Endothelial cell of umbilical vein (primary cell): Measurements from ENCODE around the gene SMARCC2. TPM values are rescaled to one million over a fixed set of nuclear protein-coding genes. Genes with fewer than 3 reads are reported as not detected.

Experiments used
- BruUV-seq: library from RNA; stranded (reverse); fragments of 400-500 nt; replicated peaks from 2 replicates; lab custom pipeline; 2021; lab: Mats Ljungman, UMichigan
- CTCF ChIA-PET: fragments of 300-600, 350-600 bp; sonication (Branson Sonifier 250); formaldehyde crosslinking; loops from one replicate; lab custom pipeline; 2021; ENCODE audit warnings: antibody characterized with exemption, inconsistent platforms; lab: Charles Lee
- POLR2A ChIA-PET: fragments of 300-600, 350-600 bp; sonication (Branson Sonifier 250); formaldehyde crosslinking; loops from one replicate; lab custom pipeline; 2021; ENCODE audit warnings: antibody characterized with exemption, inconsistent platforms; lab: Charles Lee
- DNase-seq: peaks from one replicate; pipeline ENCODE4 v3.0.0-alpha.2; 2011; ENCODE audit warnings: low read depth, low spot score
- FAIRE-seq: peaks from 2 replicates; lab custom pipeline; 2011; peaks lifted over from hg19 to GRCh38; lab: Jason Lieb, UNC
- H2AFZ ChIP-seq: 2 replicates; pipeline ENCODE4 v1.6.0; 2012; ENCODE audit warnings: low read depth, low read length, control low read depth, inconsistent platforms
- H3K27ac ChIP-seq: 2 replicates; pipeline ENCODE4 v1.5.1; 2011; ENCODE audit warnings: low read depth, mild to moderate bottlenecking, control low read depth, low read length, moderate library complexity; ENCODE audit not compliant: insufficient read depth
- H3K27me3 ChIP-seq, 2 experiments: 2 replicates each; pipeline versions ENCODE4 v1.6.0 to v1.6.1; 2011; ENCODE audit warnings: low read length in 2 of 2, mixed read lengths in 1 of 2; ENCODE audit not compliant: control insufficient read depth in 2 of 2, insufficient read depth in 2 of 2
- H3K36me3 ChIP-seq, 2 experiments: 2 replicates in 1 of 2; 3 replicates in 1 of 2; pipeline ENCODE4 v1.5.1; 2011; ENCODE audit warnings: low read length in 2 of 2, mild to moderate bottlenecking in 1 of 2, moderate library complexity in 1 of 2; ENCODE audit not compliant: control insufficient read depth in 2 of 2, insufficient read depth in 2 of 2; ENCODE audit errors: extremely low read depth in 1 of 2
- H3K4me1 ChIP-seq: 3 replicates; pipeline ENCODE4 v1.5.1; 2011; ENCODE audit warnings: mild to moderate bottlenecking, low read length; ENCODE audit not compliant: control insufficient read depth, insufficient read depth; ENCODE audit errors: extremely low read depth
- H3K4me2 ChIP-seq: 2 replicates; pipeline ENCODE4 v1.6.1; 2011; ENCODE audit warnings: low read length, control low read depth, mixed read lengths; ENCODE audit not compliant: insufficient read depth
- H3K4me3 ChIP-seq, 3 experiments: fragments of 200-600 bp in 1 of 3; sonication (generic), shearing (Covaris generic) in 1 of 3; replicated peaks in 1 of 3; 2 replicates each; pipeline ENCODE4 v1.5.1; 2011 to 2016; ENCODE audit warnings: control low read depth in 3 of 3, low read length in 3 of 3, mild to moderate bottlenecking in 2 of 3, inconsistent platforms in 1 of 3, low read depth in 1 of 3, moderate library complexity in 1 of 3; ENCODE audit not compliant: insufficient read depth in 1 of 3
- H3K79me2 ChIP-seq: 2 replicates; pipeline ENCODE4 v1.6.0; 2012; ENCODE audit warnings: low read length, inconsistent platforms; ENCODE audit not compliant: control insufficient read depth, insufficient read depth
- H3K9ac ChIP-seq: replicated peaks from 2 replicates; pipeline ENCODE3; 2011; ENCODE audit warnings: low read length, control low read depth; ENCODE audit not compliant: insufficient read depth; ENCODE audit errors: extremely low read depth
- H3K9me1 ChIP-seq: replicated peaks from 3 replicates; pipeline ENCODE4 v1.6.0; 2011; ENCODE audit warnings: mild to moderate bottlenecking, low read length; ENCODE audit not compliant: control insufficient read depth, insufficient read depth; ENCODE audit errors: extremely low read depth
- H3K9me3 ChIP-seq: replicated peaks from 2 replicates; pipeline ENCODE4 v1.5.1; 2012; ENCODE audit warnings: low read length, inconsistent platforms; ENCODE audit not compliant: control insufficient read depth, insufficient read depth
- H4K20me1 ChIP-seq: replicated peaks from 2 replicates; pipeline ENCODE3; 2011; ENCODE audit warnings: mild to moderate bottlenecking, low read length; ENCODE audit not compliant: control insufficient read depth, insufficient read depth; ENCODE audit errors: extremely low read depth
- EZH2 ChIP-seq: IDR thresholded peaks from 2 replicates; pipeline ENCODE4 v1.6.1; 2012; ENCODE audit warnings: borderline replicate concordance, low read depth, mild to moderate bottlenecking, moderate library complexity, low read length, inconsistent platforms; ENCODE audit not compliant: severe bottlenecking
- FOS ChIP-seq: IDR thresholded peaks from 2 replicates; pipeline ENCODE4 v1.6.1; 2011; ENCODE audit warnings: mild to moderate bottlenecking, low read length, moderate library complexity, borderline replicate concordance; ENCODE audit not compliant: insufficient read depth
- MYC ChIP-seq: IDR thresholded peaks from one replicate; pipeline ENCODE4 v1.6.1; 2011; ENCODE audit warnings: mild to moderate bottlenecking, low read depth, low read length
- POLR2A ChIP-seq: IDR thresholded peaks from 2 replicates; pipeline ENCODE4 v1.6.1; 2012; ENCODE audit warnings: low read depth, mild to moderate bottlenecking, control low read depth, low read length
- POLR2AphosphoS5 ChIP-seq: IDR thresholded peaks from 2 replicates; pipeline ENCODE4 v1.6.1; 2012; ENCODE audit warnings: low read depth, mild to moderate bottlenecking, control low read depth, low read length, moderate library complexity; ENCODE audit not compliant: insufficient read depth
- dilution Hi-C: fragments of 300-500 bp; cut with MboI; formaldehyde crosslinking; loops from one replicate; pipeline ENCODE4 v1.15.0; 2019; ENCODE audit warnings: low sequenced_read_pairs; ENCODE audit not compliant: extremely low pct_ligation_motif_present
- intact Hi-C: fragments of 100-400 bp; cut with micrococcal nuclease; formaldehyde crosslinking; loops from one replicate; pipeline ENCODE4 v1.10.0; 2022
- polyA plus RNA-seq, 4 experiments: library from polyadenylated mRNA; depleted of rRNA in 3 of 4; stranded (reverse) in 3 of 4; unstranded in 1 of 4; fragments of >200 nt; gene quantifications; 2 replicates each; pipeline versions ENCODE4 v1.2.1 to v1.2.3, GENCODE V29; 2011 to 2012; ENCODE audit warnings: missing spikeins in 1 of 4
- total RNA-seq: library from RNA; stranded (reverse); gene quantifications from 2 replicates; pipeline ENCODE4 v1.2.3, GENCODE V29; 2021
- TF ChIP-seq, protein P1 (sequence below): IDR thresholded peaks from 2 replicates; pipeline ENCODE4 v1.6.1; 2011; ENCODE audit not compliant: insufficient read depth, insufficient read length

The SMARCC2 gene
- total and polyA plus RNA-seq, 2 donors (not counting 3 experiments of a cell fraction or from before 2014, with no cell fraction given): 51.9 to 121 TPM

GRCh38 chr12:56124133-56124532, 65.2 kb downstream of the SMARCC2 start:
- Histone ChIP-seq H3K36me3 (peaks cover 0 to 13% of the 10 kb centered on the region in 2 experiments), H3K9me1 (no peaks in the 10 kb centered on the region), H3K27me3 (no peaks in the 10 kb centered on the region), H3K27ac (no peak overlapping the region), H2AFZ (no peak overlapping the region), H3K4me1 (peaks cover 35% of the 10 kb centered on the region), H3K9ac (no peak overlapping the region), H3K4me3 (no peak overlapping the region), H4K20me1 (no peaks in the 10 kb centered on the region), H3K79me2 (peaks cover 16% of the 10 kb centered on the region), H3K4me2 (no peak overlapping the region), H3K9me3 (no peaks in the 10 kb centered on the region)
- DNase-seq (no peak), FAIRE-seq (peak; percentile 26)
- no peak for TF ChIP-seq FOS
- ChIA-PET CTCF (interaction anchor here (1.2 to 11.9 kb wide), 2 partner anchors 23 to 65 kb away, joined by 3 to 236 read pairs; partner anchors contain the start of gene SMARCC2), POLR2A (no interaction called here)
- dilution Hi-C loops: no loop called here
- no TSS peak for BruUV-seq
- intact Hi-C loops: no loop called here

DNA sequence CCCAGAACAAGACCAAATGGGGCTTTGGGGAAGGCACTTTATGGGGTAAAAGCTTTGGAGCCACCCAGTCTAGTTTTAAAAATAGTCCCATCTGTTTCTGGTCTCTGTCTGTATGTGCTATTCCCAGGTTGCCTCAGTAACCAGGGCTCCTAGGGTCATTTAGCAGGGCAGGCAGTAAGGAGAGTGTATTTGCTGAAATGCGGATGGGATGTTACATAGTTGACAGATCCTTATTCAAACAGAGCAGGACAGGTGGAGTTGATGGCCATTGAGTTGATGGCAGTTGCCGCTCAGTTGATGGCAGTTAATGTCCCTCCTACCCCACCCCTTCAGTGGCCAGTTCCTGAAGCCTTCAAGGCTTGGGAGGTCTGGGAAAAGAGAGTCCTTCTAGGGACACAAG, 66.6 kb downstream of the SMARCC2 start:
- Histone ChIP-seq H3K27ac (no peak overlapping the region), H3K36me3 (peaks cover 0 to 13% of the 10 kb centered on the region in 2 experiments), H3K27me3 (no peaks in the 10 kb centered on the region), H4K20me1 (no peaks in the 10 kb centered on the region), H3K9me3 (no peaks in the 10 kb centered on the region), H3K9ac (no peak overlapping the region), H3K4me3 (no peak overlapping the region), H3K4me2 (no peak overlapping the region), H2AFZ (no peak overlapping the region), H3K9me1 (no peaks in the 10 kb centered on the region), H3K79me2 (peaks cover 14% of the 10 kb centered on the region), H3K4me1 (peaks cover 43% of the 10 kb centered on the region)
- FAIRE-seq (no peak), DNase-seq (no peak)
- BruUV-seq: no TSS peak
- dilution Hi-C loops (no loop called here), intact Hi-C loops (no loop called here)
- CTCF ChIA-PET: interaction anchor here (11.9 kb wide), 1 partner anchor 66 kb away, joined by 236 read pairs; the partner anchor contains the start of gene SMARCC2
- TF ChIP-seq FOS: no peak
- no peak for TF ChIP-seq MYC
- TF ChIP-seq EZH2: no peak
- TF ChIP-seq POLR2A: no peak
- TF ChIP-seq, protein P1, sequence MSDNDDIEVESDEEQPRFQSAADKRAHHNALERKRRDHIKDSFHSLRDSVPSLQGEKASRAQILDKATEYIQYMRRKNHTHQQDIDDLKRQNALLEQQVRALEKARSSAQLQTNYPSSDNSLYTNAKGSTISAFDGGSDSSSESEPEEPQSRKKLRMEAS: no peak
- no peak for TF ChIP-seq POLR2AphosphoS5
- POLR2A ChIA-PET: interaction anchor here (0.7 kb wide), 1 partner anchor 9 kb away, joined by 3 read pairs; no protein-coding TSS in a partner anchor
